GM12864 (cell line): ENCODE results near the gene NUDT5.

ENCODE experiments used
- DNase-seq: peaks from one replicate; pipeline ENCODE4 v3.0.0-alpha.2; 2011; ENCODE audit warnings: low read depth
- H3K4me3 ChIP-seq: 2 replicates; pipeline ENCODE4 v1.5.1; 2011; ENCODE audit warnings: mild to moderate bottlenecking, low read depth, low read length, control low read depth
- CTCF ChIP-seq: IDR thresholded peaks from 2 replicates; pipeline ENCODE4 v1.5.1; 2011; ENCODE audit warnings: low read depth, mild to moderate bottlenecking, moderate library complexity, low read length, control low read depth, inconsistent platforms; ENCODE audit errors: missing control alignments

NUDT5 gene

DNA sequence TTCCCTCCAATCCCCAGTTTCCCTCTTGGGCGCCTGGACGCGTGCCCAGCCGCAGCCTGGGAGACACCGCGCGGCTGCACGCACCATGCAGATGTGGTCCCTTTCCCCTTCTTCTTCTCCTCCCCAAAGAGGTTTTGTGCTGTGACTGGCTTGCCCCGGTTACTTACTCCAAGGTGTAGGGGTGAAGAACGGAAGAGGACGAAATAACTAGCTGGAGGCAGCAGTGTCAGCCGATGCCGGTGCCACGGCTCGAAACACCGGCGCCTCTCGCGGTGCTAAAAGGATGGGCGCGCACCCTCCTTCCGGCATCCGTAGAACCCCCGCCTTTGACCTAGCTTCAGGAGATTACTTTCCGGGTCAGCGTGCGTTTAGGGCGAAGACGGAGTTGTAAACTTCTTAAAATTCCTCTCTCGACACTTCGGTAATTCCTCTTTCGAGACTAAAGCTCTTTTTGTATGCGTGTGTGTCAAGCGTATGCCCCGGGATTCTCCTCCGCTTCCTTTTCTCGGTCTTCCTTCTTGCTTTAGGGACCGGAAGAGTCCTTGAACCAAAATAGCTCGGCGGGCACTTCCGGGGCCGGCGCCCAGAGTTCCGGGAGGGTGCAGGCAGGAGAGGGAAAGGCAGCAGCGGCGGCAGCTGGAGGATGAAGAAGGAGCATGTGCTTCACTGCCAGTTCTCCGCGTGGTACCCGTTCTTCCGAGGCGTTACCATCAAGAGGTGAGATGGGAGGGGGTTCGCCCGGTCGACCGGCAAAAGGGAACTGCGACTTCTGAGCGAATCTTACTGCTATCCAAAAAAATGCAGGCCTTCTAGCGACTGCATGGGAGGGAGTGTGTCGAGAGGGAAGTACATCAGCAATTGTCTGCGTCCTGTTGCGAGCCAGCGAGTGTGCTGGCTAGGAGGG, at the start of gene NUDT5, which contains the start of gene CDC123:
NUDT5 (minus strand) TSS at position 289 of the 904 bp plus-strand sequence. CDS start 9,600 bp downstream, outside the sequence.
CDC123 (plus strand) TSS at position 586 of the 904 bp plus-strand sequence; CDS start at position 644, 58 bp downstream.
- TF ChIP-seq CTCF, result peak; percentile 13
- DNase-seq, result peak; percentile 60
- peak within 1 kb of the TSS; percentile 88 for H3K4me3 ChIP-seq

- no peak overlapping the region for H3K4me3 ChIP-seq
- DNase-seq, result peak; percentile 40
These were observed 48.4 kb upstream of the NUDT5 start for GRCh38 chr10:12243864-12244620.

DNA sequence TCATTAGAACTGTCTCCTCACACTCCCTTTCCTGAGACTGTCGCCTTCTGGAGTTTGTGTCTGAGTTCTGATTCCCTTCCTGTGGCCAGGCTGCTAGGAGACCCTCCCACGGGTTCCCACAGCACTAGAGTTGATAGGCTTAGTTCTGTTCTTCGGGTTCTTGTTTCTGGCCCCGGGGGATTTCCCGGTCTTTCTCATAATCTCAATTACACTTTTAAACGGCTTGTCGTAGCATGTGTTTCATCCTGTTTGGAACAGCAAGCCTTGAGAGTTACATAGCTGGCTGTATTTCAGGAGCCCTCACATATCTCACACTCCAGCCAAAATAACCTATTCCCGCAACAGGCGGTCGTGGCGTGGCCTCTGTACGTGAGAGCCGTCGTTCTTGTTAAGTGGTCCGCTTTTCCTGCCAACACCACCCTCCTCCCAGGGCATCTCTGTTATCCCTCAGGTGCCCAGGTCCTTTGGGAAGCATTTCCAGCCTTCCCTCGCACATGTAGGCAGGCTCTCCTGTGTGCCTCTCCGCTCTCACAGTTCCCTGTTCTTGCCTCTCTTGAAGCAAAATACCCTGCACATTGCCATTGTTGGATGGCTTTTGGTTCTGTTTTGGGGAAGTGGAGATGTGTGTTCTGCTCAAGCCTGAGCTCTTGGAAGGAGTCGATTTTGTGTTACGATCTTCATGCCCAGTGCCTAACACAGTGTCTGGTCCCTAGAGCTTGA, 46.3 kb upstream of the NUDT5 start:
- DNase-seq, result no peak
- TF ChIP-seq CTCF, result no peak
- no peak overlapping the region for H3K4me3 ChIP-seq

More at GRCh38 chr10:12243864-12244620, 48.4 kb upstream of the NUDT5 start:
- TF ChIP-seq CTCF, result no peak

GRCh38 chr10:12238821-12239220, 43.1 kb upstream of the NUDT5 start:
- TF ChIP-seq CTCF, result no peak
- no peak for DNase-seq
- no peak overlapping the region for H3K4me3 ChIP-seq

- no peak for TF ChIP-seq CTCF
- DNase-seq, result no peak
- H3K4me3 ChIP-seq, result no peak overlapping the region
These were observed 41.9 kb upstream of the NUDT5 start for GRCh38 chr10:12237265-12238220.

- no peak for DNase-seq
- TF ChIP-seq CTCF, result no peak
- no peak overlapping the region for H3K4me3 ChIP-seq
These were observed 40.1 kb upstream of the NUDT5 start for GRCh38 chr10:12235796-12236195.
